Right lobe of liver (tissue), 6 donors: ENCODE measurements around the gene SCGB3A1. TPM values are rescaled to one million over a fixed set of nuclear protein-coding genes. Genes with fewer than 3 reads are reported as not detected.

Experiments
- ATAC-seq, 4 donors: fragments of 200-7000 bp; cut with Tn5 transposase; one replicate each; pipeline ENCODE4 v1.9.1; 2020; ENCODE audit warnings: mild to moderate bottlenecking in 4 of 4, moderate library complexity in 4 of 4
- DNase-seq, 3 donors: peaks; one replicate each; pipeline ENCODE4 v3.0.0-alpha.2; 2020
- H3K27ac ChIP-seq, 3 donors: fragments of 200-600 bp; one replicate each; pipeline ENCODE4 v1.8.0; 2022
- H3K27me3 ChIP-seq, 2 donors: fragments of 200-600 bp; one replicate each; pipeline ENCODE4 v1.8.0; 2022
- H3K36me3 ChIP-seq, 4 donors: fragments of 200-600 bp; sonication (generic) in 1 of 4; one replicate each; pipeline versions ENCODE4 v1.5.1 to v1.8.0; 2017 to 2022; ENCODE audit warnings: control low read depth in 1 of 4
- H3K4me1 ChIP-seq, 4 donors: fragments of 200-600 bp; sonication (generic) in 1 of 4; one replicate each; pipeline versions ENCODE4 v1.5.1 to v1.8.0; 2017 to 2022; ENCODE audit warnings: control low read depth in 1 of 4
- H3K4me3 ChIP-seq, 3 donors: fragments of 200-600 bp; one replicate each; pipeline ENCODE4 v1.8.0; 2022
- H3K9me3 ChIP-seq, 4 donors: fragments of 200-600 bp; sonication (generic) in 1 of 4; one replicate each; pipeline versions ENCODE4 v1.5.1 to v1.8.0; 2017 to 2022; ENCODE audit warnings: control low read depth in 1 of 4
- POLR2A ChIP-seq: fragments of 450-650 bp; IDR thresholded peaks from one replicate; pipeline ENCODE4 v1.6.1; 2017; ENCODE audit warnings: antibody characterized with exemption, mild to moderate bottlenecking
- WGBS: methylation state at CpG from one replicate; pipeline ENCODE4 v1.1.6; 2018; ENCODE audit warnings: low coverage, low lambda C conversion rate; ENCODE audit not compliant: insufficient coverage; ENCODE audit errors: missing lambda C conversion rate; 5-methylcytosine and 5-hydroxymethylcytosine counted together
- intact Hi-C, 2 donors: fragments of 100-400 bp; cut with DNase I; formaldehyde crosslinking; loops; one replicate each; pipeline versions ENCODE4 v1.11.2 to v1.14.1; 2022
- total RNA-seq, 6 experiments: library from RNA; depleted of rRNA in 2 of 6; stranded (reverse); fragments of >200 nt in 2 of 6; fragmentation: NEBNext Ultra II Directional in 3 of 6; extraction: Animal tissue kit (Norgen Biotek cat#: 25700) in 3 of 6; gene quantifications; one replicate each; pipeline versions ENCODE4 v1.1.0 to v1.2.4, GENCODE V29; 2016 to 2023
- TF ChIP-seq, protein P1 (sequence below), 4 donors: fragments of 200-600 bp in 3 of 4; fragments of 450-650 bp in 1 of 4; IDR thresholded peaks; one replicate each; pipeline versions ENCODE4 v1.5.1 to v1.8.0; 2016 to 2022; ENCODE audit warnings: antibody characterized with exemption in 4 of 4, mild to moderate bottlenecking in 2 of 4
- donor health status: DM: no; HTN: yes; CAD: no.
- donor health status: DM: no; HTN: no; CAD: no.
- donor health status: DM: no; HTN: no; CAD: no.
- donor health status: DM: no; HTN: yes; CAD: no.
- donor health status: DM: no; HTN: yes; CAD: no.

SCGB3A1 gene
- total RNA-seq, 6 experiments from 2014 or later: 0.57 to 3.3 TPM; not detected in 4

DNA sequence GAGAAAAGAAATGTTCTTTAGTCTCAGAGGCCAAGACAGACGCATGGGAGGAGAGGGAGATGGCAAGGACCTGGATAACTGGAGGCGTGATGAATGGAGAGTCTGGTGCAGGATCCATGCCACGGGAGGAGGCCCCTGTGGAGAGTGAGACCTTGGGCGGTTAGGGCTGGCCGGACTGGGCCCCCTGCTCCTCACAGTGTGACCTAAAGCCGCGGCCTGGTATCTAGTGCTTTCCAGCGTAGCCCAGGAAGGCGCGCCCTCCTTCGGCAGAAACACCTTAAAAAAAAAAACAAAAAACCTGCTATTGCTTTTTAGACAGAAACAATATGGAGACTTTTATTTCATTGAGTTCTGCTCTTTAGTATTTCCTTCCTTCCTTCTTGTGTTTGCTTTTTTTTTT, 33.1 kb downstream of the SCGB3A1 start:
- ATAC-seq (no peak), DNase-seq (no peak)
- H3K27ac ChIP-seq: no peak overlapping the region
- intact Hi-C loops: no loop called here
- no peaks in the 10 kb centered on the region for H3K4me1 ChIP-seq
- H3K27me3 ChIP-seq: no peaks in the 10 kb centered on the region
- WGBS: 91% methylated on average over 6 of the region's 11 CpGs
- TF ChIP-seq, protein P1, sequence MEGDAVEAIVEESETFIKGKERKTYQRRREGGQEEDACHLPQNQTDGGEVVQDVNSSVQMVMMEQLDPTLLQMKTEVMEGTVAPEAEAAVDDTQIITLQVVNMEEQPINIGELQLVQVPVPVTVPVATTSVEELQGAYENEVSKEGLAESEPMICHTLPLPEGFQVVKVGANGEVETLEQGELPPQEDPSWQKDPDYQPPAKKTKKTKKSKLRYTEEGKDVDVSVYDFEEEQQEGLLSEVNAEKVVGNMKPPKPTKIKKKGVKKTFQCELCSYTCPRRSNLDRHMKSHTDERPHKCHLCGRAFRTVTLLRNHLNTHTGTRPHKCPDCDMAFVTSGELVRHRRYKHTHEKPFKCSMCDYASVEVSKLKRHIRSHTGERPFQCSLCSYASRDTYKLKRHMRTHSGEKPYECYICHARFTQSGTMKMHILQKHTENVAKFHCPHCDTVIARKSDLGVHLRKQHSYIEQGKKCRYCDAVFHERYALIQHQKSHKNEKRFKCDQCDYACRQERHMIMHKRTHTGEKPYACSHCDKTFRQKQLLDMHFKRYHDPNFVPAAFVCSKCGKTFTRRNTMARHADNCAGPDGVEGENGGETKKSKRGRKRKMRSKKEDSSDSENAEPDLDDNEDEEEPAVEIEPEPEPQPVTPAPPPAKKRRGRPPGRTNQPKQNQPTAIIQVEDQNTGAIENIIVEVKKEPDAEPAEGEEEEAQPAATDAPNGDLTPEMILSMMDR (IDR thresholded peaks at IDR 0.05): no peak
- TF ChIP-seq POLR2A: no peak
- no peak overlapping the region for H3K4me3 ChIP-seq
- H3K9me3 ChIP-seq: no peaks in the 10 kb centered on the region
- no peaks in the 10 kb centered on the region for H3K36me3 ChIP-seq

DNA sequence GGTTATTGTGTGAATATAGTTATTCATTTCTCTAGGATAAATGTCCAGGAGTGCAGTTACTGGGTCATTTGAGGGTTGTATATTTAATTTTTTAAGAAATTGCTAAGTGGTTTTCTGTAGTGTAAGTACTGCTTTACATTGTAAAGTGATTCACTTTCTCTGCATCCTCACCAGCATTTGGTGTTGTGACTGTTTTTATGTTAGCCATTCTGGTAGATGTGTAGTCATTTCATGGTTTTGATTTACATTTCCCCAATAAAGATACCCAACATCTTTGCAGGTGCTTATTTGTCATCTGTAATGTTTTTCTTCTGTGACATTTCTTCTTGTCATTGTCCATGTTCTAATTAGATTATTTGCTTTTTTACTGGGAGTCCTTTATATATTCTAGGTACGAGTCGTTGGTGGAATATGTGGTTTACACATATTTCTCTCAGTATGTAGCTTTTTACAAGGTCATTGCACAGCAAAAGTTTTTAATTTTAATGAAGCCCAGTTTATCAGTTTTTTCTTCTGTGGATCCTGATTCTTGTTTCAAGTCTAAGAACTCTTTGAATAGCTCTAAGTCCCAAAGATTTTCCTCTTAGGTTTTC, 34.0 kb downstream of the SCGB3A1 start:
- no peaks in the 10 kb centered on the region for H3K9me3 ChIP-seq
- H3K27ac ChIP-seq: no peak overlapping the region
- H3K27me3 ChIP-seq: no peaks in the 10 kb centered on the region
- intact Hi-C loops: no loop called here
- H3K4me3 ChIP-seq: no peak overlapping the region
- TF ChIP-seq POLR2A: no peak
- TF ChIP-seq, protein P1 (IDR thresholded peaks at IDR 0.05): no peak
- 83% methylated on average over 2 of the region's 2 CpGs for WGBS
- ATAC-seq: no peak
- no peak for DNase-seq
- no peaks in the 10 kb centered on the region for H3K36me3 ChIP-seq
- H3K4me1 ChIP-seq: no peaks in the 10 kb centered on the region

- intact Hi-C loops: no loop called here
- Histone ChIP-seq H3K27ac (no peak overlapping the region), H3K4me3 (no peak overlapping the region), H3K9me3 (no peaks in the 10 kb centered on the region), H3K4me1 (no peaks in the 10 kb centered on the region), H3K27me3 (no peaks in the 10 kb centered on the region), H3K36me3 (peaks cover 0 to 14% (median under 1%) of the 10 kb centered on the region in 4 donors)
- WGBS: 92% methylated on average over 6 of the region's 7 CpGs
- TF ChIP-seq POLR2A: no peak
- TF ChIP-seq, protein P1 (IDR thresholded peaks at IDR 0.05): no peak
- DNase-seq (no peak), ATAC-seq (no peak)
These were observed 36.0 kb downstream of the SCGB3A1 start for GRCh38 chr5:180555168-180555921.

DNA sequence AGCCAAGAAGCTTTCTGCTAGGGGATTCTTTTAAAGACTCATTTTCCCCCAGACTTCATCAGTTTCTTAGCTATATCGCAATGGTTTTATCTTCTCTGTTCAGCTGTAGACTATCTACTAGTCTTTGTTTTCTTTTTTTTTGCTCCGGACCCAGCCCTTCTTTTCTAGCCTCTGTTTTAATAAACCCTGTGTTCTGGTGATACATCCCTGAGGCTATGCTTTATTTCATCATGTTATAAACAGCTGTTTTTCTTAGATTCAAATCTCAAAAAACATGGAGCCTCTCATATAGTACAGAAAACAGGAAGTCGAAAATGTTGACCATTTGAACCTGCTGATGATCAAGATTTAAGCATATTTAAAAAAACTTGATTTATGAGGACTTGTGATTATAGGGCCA, 37.8 kb downstream of the SCGB3A1 start:
- Histone ChIP-seq H3K27ac (no peak overlapping the region), H3K4me3 (no peak overlapping the region), H3K36me3 (peaks cover 0 to 14% (median under 1%) of the 10 kb centered on the region in 4 donors), H3K4me1 (no peaks in the 10 kb centered on the region), H3K27me3 (no peaks in the 10 kb centered on the region), H3K9me3 (no peaks in the 10 kb centered on the region)
- 97% methylated on average over 3 of the region's 3 CpGs for WGBS
- intact Hi-C loops: no loop called here
- no peak for ATAC-seq
- TF ChIP-seq, protein P1 (IDR thresholded peaks at IDR 0.05): no peak
- no peak for TF ChIP-seq POLR2A
- no peak for DNase-seq
